Psoas muscle (tissue), 8 donors: ENCODE results near the gene POLR3GL. TPM values are rescaled to one million over a fixed set of nuclear protein-coding genes. Genes with fewer than 3 reads are reported as not detected.

Experiments used
- ATAC-seq, 4 donors: fragments of 200-7000 bp; cut with Tn5 transposase; one replicate each; pipeline ENCODE4 v1.9.1; 2020; ENCODE audit warnings: moderate library complexity in 3 of 4, mild to moderate bottlenecking in 2 of 4
- DNase-seq, 2 donors: peaks; one replicate each; pipeline ENCODE4 v3.0.0-alpha.2; 2020
- H3K27ac ChIP-seq: fragments of 200-600 bp; one replicate; pipeline ENCODE4 v1.8.0; 2022
- H3K27me3 ChIP-seq, 3 donors: fragments of 200-600 bp in 1 of 3; one replicate each; pipeline versions ENCODE4 v1.6.1 to v1.8.0; 2013 to 2022; ENCODE audit warnings: low read length in 2 of 3, mild to moderate bottlenecking in 2 of 3, moderate library complexity in 1 of 3; ENCODE audit not compliant: insufficient read depth in 3 of 3
- H3K36me3 ChIP-seq, 2 donors: fragments of 200-600 bp in 1 of 2; one replicate each; pipeline versions ENCODE4 v1.6.1 to v1.8.0; 2013 to 2022; ENCODE audit warnings: low read depth in 1 of 2, mild to moderate bottlenecking in 1 of 2, moderate library complexity in 1 of 2; ENCODE audit not compliant: insufficient read depth in 1 of 2
- H3K4me1 ChIP-seq: fragments of 200-600 bp; one replicate; pipeline ENCODE4 v1.8.0; 2022
- H3K4me3 ChIP-seq: fragments of 200-600 bp; one replicate; pipeline ENCODE4 v1.8.0; 2022; ENCODE audit warnings: mild to moderate bottlenecking
- H3K9me3 ChIP-seq: fragments of 200-600 bp; one replicate; pipeline ENCODE4 v1.8.0; 2022
- CTCF ChIP-seq: fragments of 200-600 bp; IDR thresholded peaks from one replicate; pipeline ENCODE4 v1.8.0; 2022; ENCODE audit warnings: antibody characterized with exemption
- WGBS, 3 donors: extraction: QIAGEN DNeasy Blood & Tissue Kit; methylation state at CpG; one replicate each; pipeline versions ENCODE4 v1.1.6 to v1.1.7; 2013; 5-methylcytosine and 5-hydroxymethylcytosine counted together
- intact Hi-C, 2 donors: fragments of 100-400 bp; cut with DNase I; formaldehyde crosslinking; loops; one replicate each; pipeline versions ENCODE4 v1.11.0 to v1.14.2; 2022
- polyA plus RNA-seq, 3 donors: library from polyadenylated mRNA; stranded (reverse); fragments of 200-250 nt; gene quantifications; one replicate each; pipeline ENCODE4 v1.2.3, GENCODE V29; 2013
- total RNA-seq, 4 donors: library from RNA; stranded (reverse); fragmentation: NEBNext Ultra II Directional in 2 of 4; extraction: Animal tissue kit (Norgen Biotek cat#: 25700) in 2 of 4; gene quantifications; one replicate each; pipeline versions ENCODE4 v1.2.1 to v1.2.4, GENCODE V29; 2021 to 2023
- donor health status: healthy with polysubstance abuse.
- donor health status: DM: no; HTN: no; CAD: no; lungs with moderate emphysema.
- donor health status: Bipolar disorder and iron deficiency.
- donor health status: healthy.
- donor health status: DM: yes; HTN: yes; CAD: no.
- donor health status: DM: no; HTN: no; CAD: no.
- donor health status: DM: no; HTN: no; CAD: no.
- donor health status: DM: yes; HTN: yes; CAD: no.

The POLR3GL gene
- total and polyA plus RNA-seq, 7 donors = 30.5 to 139 (median 59.9) TPM

- peaks cover 70% of the 10 kb centered on the region for H3K4me1 ChIP-seq
- H3K4me3 ChIP-seq = peak within 1 kb of the TSS; percentile 68
- DNase-seq (peak; percentile 96 to 98), ATAC-seq (peak; percentile 74 to 88 (median 80))
- no peaks in the 10 kb centered on the region for H3K36me3 ChIP-seq
- no peaks in the 10 kb centered on the region for H3K9me3 ChIP-seq
- H3K27ac ChIP-seq = peak within 1 kb of the TSS; percentile 92
- H3K27me3 ChIP-seq = no peaks in the 10 kb centered on the region
- 0 to 1% (median 0%) methylated on average over 43 to 60 of the region's 60 CpGs for WGBS, 3 donors
- TF ChIP-seq CTCF = no peak
- intact Hi-C loops = no loop called here
These were observed 6.8 kb upstream of the POLR3GL start, which contains the start of gene LIX1L for GRCh38 chr1:145957443-145958319. Gene LIX1L, minus strand, starts transcription at chr1:145958017. Its CDS starts 90 bp downstream, at chr1:145957927.

GRCh38 chr1:145958734-145959133, 5.8 kb upstream of the POLR3GL start:
- DNase-seq = no peak
- ATAC-seq = no peak
- Histone ChIP-seq H3K27ac (peak overlapping the region; percentile 92), H3K9me3 (no peaks in the 10 kb centered on the region), H3K27me3 (no peaks in the 10 kb centered on the region), H3K4me3 (peak overlapping the region; percentile 68), H3K36me3 (no peaks in the 10 kb centered on the region), H3K4me1 (peaks cover 74% of the 10 kb centered on the region)
- no peak for TF ChIP-seq CTCF
- intact Hi-C loops = no loop called here

- DNase-seq (no peak), ATAC-seq (no peak)
- no peak for TF ChIP-seq CTCF
- Histone ChIP-seq H3K4me1 (peaks cover 71% of the 10 kb centered on the region), H3K4me3 (no peak overlapping the region), H3K36me3 (no peaks in the 10 kb centered on the region), H3K9me3 (no peaks in the 10 kb centered on the region), H3K27ac (peak overlapping the region; percentile 86), H3K27me3 (no peaks in the 10 kb centered on the region)
- intact Hi-C loops = no loop called here
These were observed 5.2 kb upstream of the POLR3GL start for GRCh38 chr1:145959333-145959732.

GRCh38 chr1:145959957-145960467, 4.5 kb upstream of the POLR3GL start:
- ATAC-seq (no peak), DNase-seq (no peak)
- no peaks in the 10 kb centered on the region for H3K9me3 ChIP-seq
- TF ChIP-seq CTCF = no peak
- H3K27ac ChIP-seq = peak overlapping the region; percentile 86
- WGBS, 3 donors = 4 to 6% (median 6%) methylated on average over 12 of the region's 12 CpGs
- peaks cover 67% of the 10 kb centered on the region for H3K4me1 ChIP-seq
- no peaks in the 10 kb centered on the region for H3K36me3 ChIP-seq
- H3K27me3 ChIP-seq = no peaks in the 10 kb centered on the region
- peak overlapping the region; percentile 85 for H3K4me3 ChIP-seq
- intact Hi-C loops = loop anchor here in 1 of 2 donors (2.0 to 5.0 kb wide), 2 partner anchors 19 to 103 kb away; partner anchors contain the start of gene PIAS3
